Lower leg skin (tissue), 3 donors: Measurements from ENCODE around the gene CD274.

Experiments
- POLR2A ChIP-seq, 2 donors: fragments of 450-650 bp; IDR thresholded peaks; one replicate each; pipeline ENCODE4 v1.6.1; 2016 to 2017; ENCODE audit warnings: antibody characterized with exemption in 2 of 2, mild to moderate bottlenecking in 1 of 2, moderate library complexity in 1 of 2
- TF ChIP-seq, protein P1 (sequence below), 3 donors: fragments of 450-650 bp; IDR thresholded peaks; one replicate each; pipeline ENCODE4 v1.5.1; 2016; ENCODE audit warnings: antibody characterized with exemption in 3 of 3, mild to moderate bottlenecking in 3 of 3, moderate library complexity in 2 of 3

GRCh38 chr9:5452286-5452609 lies 1.9 kb downstream of the CD274 start:
- TF ChIP-seq, protein P1, sequence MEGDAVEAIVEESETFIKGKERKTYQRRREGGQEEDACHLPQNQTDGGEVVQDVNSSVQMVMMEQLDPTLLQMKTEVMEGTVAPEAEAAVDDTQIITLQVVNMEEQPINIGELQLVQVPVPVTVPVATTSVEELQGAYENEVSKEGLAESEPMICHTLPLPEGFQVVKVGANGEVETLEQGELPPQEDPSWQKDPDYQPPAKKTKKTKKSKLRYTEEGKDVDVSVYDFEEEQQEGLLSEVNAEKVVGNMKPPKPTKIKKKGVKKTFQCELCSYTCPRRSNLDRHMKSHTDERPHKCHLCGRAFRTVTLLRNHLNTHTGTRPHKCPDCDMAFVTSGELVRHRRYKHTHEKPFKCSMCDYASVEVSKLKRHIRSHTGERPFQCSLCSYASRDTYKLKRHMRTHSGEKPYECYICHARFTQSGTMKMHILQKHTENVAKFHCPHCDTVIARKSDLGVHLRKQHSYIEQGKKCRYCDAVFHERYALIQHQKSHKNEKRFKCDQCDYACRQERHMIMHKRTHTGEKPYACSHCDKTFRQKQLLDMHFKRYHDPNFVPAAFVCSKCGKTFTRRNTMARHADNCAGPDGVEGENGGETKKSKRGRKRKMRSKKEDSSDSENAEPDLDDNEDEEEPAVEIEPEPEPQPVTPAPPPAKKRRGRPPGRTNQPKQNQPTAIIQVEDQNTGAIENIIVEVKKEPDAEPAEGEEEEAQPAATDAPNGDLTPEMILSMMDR (IDR thresholded peaks at IDR 0.05), result no peak
- no peak for TF ChIP-seq POLR2A (IDR thresholded peaks at IDR 0.05)
